ENCODE results near the gene ADH1C. TPM values are rescaled to one million over a fixed set of nuclear protein-coding genes. Genes with fewer than 3 reads are reported as not detected.

The ADH1C gene
- total RNA-seq, 4 donors from 2014 or later: 0.36 to 1.6 (median 0.64) TPM; not detected in 1

- Histone ChIP-seq H3K4me1 (no peaks in the 10 kb centered on the region), H3K27me3 (no peaks in the 10 kb centered on the region), H3K9me3 (no peaks in the 10 kb centered on the region), H3K36me3 (no peaks in the 10 kb centered on the region), H3K4me3 (no peak overlapping the region), H3K27ac (peak overlapping the region; percentile 60)
- whole genome bisulfite sequencing: 72% methylated on average over 1 of the region's 1 CpG
- no peak for DNase-seq (ENCODE audit: low spot score in 2 of 2)
- TF ChIP-seq POLR2A (IDR thresholded peaks at IDR 0.05): no peak
- TF ChIP-seq CTCF (IDR thresholded peaks at IDR 0.05): no peak
- no peak for TF ChIP-seq POLR2AphosphoS5 (IDR thresholded peaks at IDR 0.05)
- no peak for TF ChIP-seq EP300 (IDR thresholded peaks at IDR 0.05)
Measured at GRCh38 chr4:99390055-99390454, 37.5 kb upstream of the ADH1C start.

GRCh38 chr4:99389606-99390005 is 37.1 kb upstream of the ADH1C start:
- TF ChIP-seq EP300 (IDR thresholded peaks at IDR 0.05) (no peak), POLR2AphosphoS5 (IDR thresholded peaks at IDR 0.05) (no peak), POLR2A (IDR thresholded peaks at IDR 0.05) (no peak), CTCF (IDR thresholded peaks at IDR 0.05) (no peak)
- Histone ChIP-seq H3K27ac (peak overlapping the region; percentile 60), H3K9me3 (no peaks in the 10 kb centered on the region), H3K27me3 (no peaks in the 10 kb centered on the region), H3K4me3 (no peak overlapping the region), H3K4me1 (peaks cover 3% of the 10 kb centered on the region), H3K36me3 (no peaks in the 10 kb centered on the region)
- DNase-seq (ENCODE audit: low spot score in 2 of 2): no peak

GRCh38 chr4:99383833-99384392 is 31.4 kb upstream of the ADH1C start:
- peak overlapping the region; percentile 78 for H3K27ac ChIP-seq
- H3K4me1 ChIP-seq: peaks cover 5% of the 10 kb centered on the region
- DNase-seq (ENCODE audit: low spot score in 2 of 2): peak in 1 of 2 donors; percentile 68
- peak in 2 of 3 donors; percentile 82 to 85 for TF ChIP-seq POLR2AphosphoS5 (IDR thresholded peaks at IDR 0.05)
- TF ChIP-seq POLR2A (IDR thresholded peaks at IDR 0.05): no peak
- no peak for TF ChIP-seq CTCF (IDR thresholded peaks at IDR 0.05)
- 11% methylated on average over 5 of the region's 5 CpGs for WGBS
- H3K4me3 ChIP-seq: no peak overlapping the region
- H3K9me3 ChIP-seq: no peaks in the 10 kb centered on the region
- H3K27me3 ChIP-seq: no peaks in the 10 kb centered on the region
- no peaks in the 10 kb centered on the region for H3K36me3 ChIP-seq

GRCh38 chr4:99383399-99383798 is 30.9 kb upstream of the ADH1C start:
- H3K27ac ChIP-seq: peak overlapping the region; percentile 78
- 61% methylated on average over 3 of the region's 3 CpGs for WGBS
- no peak for DNase-seq (ENCODE audit: low spot score in 2 of 2)

More at GRCh38 chr4:99383399-99383798, 30.9 kb upstream of the ADH1C start:
- Histone ChIP-seq H3K27me3 (no peaks in the 10 kb centered on the region), H3K4me3 (no peak overlapping the region), H3K4me1 (peaks cover 5% of the 10 kb centered on the region), H3K36me3 (no peaks in the 10 kb centered on the region), H3K9me3 (no peaks in the 10 kb centered on the region)
- TF ChIP-seq POLR2AphosphoS5 (IDR thresholded peaks at IDR 0.05) (no peak), EP300 (IDR thresholded peaks at IDR 0.05) (no peak), POLR2A (IDR thresholded peaks at IDR 0.05) (no peak), CTCF (IDR thresholded peaks at IDR 0.05) (no peak)
